Fibroblast of lung (primary cell): ENCODE data around the gene B3GNT4. TPM values are rescaled to one million over a fixed set of nuclear protein-coding genes. Genes with fewer than 3 reads are reported as not detected.

Experiments
- DNase-seq, 2 donors: peaks; one replicate each; pipeline versions ENCODE4 v3.0.0 to v3.0.0-alpha.2; 2010; ENCODE audit warnings: low read depth in 2 of 2
- H2AFZ ChIP-seq: 2 replicates; pipeline ENCODE4 v1.5.1; 2012; ENCODE audit warnings: low read length, control low read depth, inconsistent platforms
- H3K27ac ChIP-seq: 2 replicates; pipeline ENCODE4 v1.5.1; 2011; ENCODE audit warnings: low read length, control low read depth; ENCODE audit not compliant: insufficient read depth
- H3K27me3 ChIP-seq: 2 replicates; pipeline ENCODE4 v1.5.1; 2011; ENCODE audit warnings: mild to moderate bottlenecking, low read length; ENCODE audit not compliant: control insufficient read depth, insufficient read depth
- H3K36me3 ChIP-seq: 2 replicates; pipeline ENCODE4 v1.5.1; 2011; ENCODE audit warnings: low read length; ENCODE audit not compliant: control insufficient read depth, insufficient read depth
- H3K4me1 ChIP-seq: 2 replicates; pipeline ENCODE4 v1.5.1; 2011; ENCODE audit warnings: low read length; ENCODE audit not compliant: control insufficient read depth, insufficient read depth; ENCODE audit errors: extremely low read depth
- H3K4me2 ChIP-seq: 2 replicates; pipeline ENCODE4 v1.5.1; 2011; ENCODE audit warnings: low read length, control low read depth; ENCODE audit not compliant: insufficient read depth; ENCODE audit errors: extremely low read depth
- H3K4me3 ChIP-seq, 4 experiments: fragments of 200-600 bp in 1 of 4; sonication (generic) in 1 of 4; replicated peaks in 1 of 4; 2 replicates each; pipeline ENCODE4 v1.5.1; 2011 to 2016; ENCODE audit warnings: low read length in 4 of 4, low read depth in 3 of 4, mild to moderate bottlenecking in 3 of 4, control low read depth in 2 of 4, inconsistent platforms in 1 of 4, mixed read lengths in 1 of 4; ENCODE audit not compliant: insufficient read depth in 1 of 4; ENCODE audit errors: control extremely low read depth in 1 of 4
- H3K79me2 ChIP-seq: 2 replicates; pipeline ENCODE4 v1.5.1; 2012; ENCODE audit warnings: mild to moderate bottlenecking, low read length, inconsistent platforms; ENCODE audit not compliant: control insufficient read depth, insufficient read depth
- H3K9ac ChIP-seq: 2 replicates; pipeline ENCODE4 v1.5.1; 2011; ENCODE audit warnings: mild to moderate bottlenecking, low read length, control low read depth; ENCODE audit not compliant: insufficient read depth
- H3K9me3 ChIP-seq: 2 replicates; pipeline ENCODE4 v1.5.1; 2012; ENCODE audit warnings: low read depth, low read length; ENCODE audit not compliant: control insufficient read depth, insufficient read depth
- H4K20me1 ChIP-seq: 2 replicates; pipeline ENCODE4 v1.5.1; 2011; ENCODE audit warnings: low read length; ENCODE audit not compliant: control insufficient read depth, insufficient read depth; ENCODE audit errors: extremely low read depth
- CTCF ChIP-seq, 2 donors: IDR thresholded peaks in 1 of 2; conservative IDR thresholded peaks in 1 of 2; 1 replicate in 1 of 2; 2 replicates in 1 of 2; pipeline ENCODE4 v1.5.1; 2011 to 2012; ENCODE audit warnings: low read length in 2 of 2, control low read depth in 1 of 2, inconsistent platforms in 1 of 2, low read depth in 1 of 2, mild to moderate bottlenecking in 1 of 2
- EZH2 ChIP-seq: IDR thresholded peaks from 2 replicates; pipeline ENCODE4 v1.5.1; 2012; ENCODE audit warnings: low read length, control low read depth, mild to moderate bottlenecking; ENCODE audit errors: missing control alignments
- polyA plus RNA-seq, 2 donors: library from polyadenylated mRNA; depleted of rRNA in 1 of 2; stranded (reverse) in 1 of 2; unstranded in 1 of 2; fragments of >200 nt; gene quantifications; 2 replicates each; pipeline ENCODE4 v1.2.1, GENCODE V29; 2011 to 2012; ENCODE audit warnings: missing spikeins in 1 of 2
- total RNA-seq: library from RNA; depleted of rRNA; stranded (reverse); fragments of >200 nt; gene quantifications from 2 replicates; pipeline ENCODE4 v1.2.1, GENCODE V29; 2014

Gene B3GNT4
- total and polyA plus RNA-seq, 2 donors (not counting 1 experiment from before 2014, with no cell fraction given), result 0.12 to 0.33 TPM

- no peaks in the 10 kb centered on the region for H3K36me3 ChIP-seq
- H3K4me2 ChIP-seq, result no peak overlapping the region
- no peak overlapping the region for H3K9ac ChIP-seq
- TF ChIP-seq EZH2 (no peak), CTCF (conservative IDR thresholded peaks at IDR 0.05 in 1 of 2, IDR thresholded peaks at IDR 0.05 in 1 of 2; ENCODE audit: low read depth in 1 of 2, low read length in 2 of 2) (no peak)
- no peaks in the 10 kb centered on the region for H3K9me3 ChIP-seq
- no peak overlapping the region for H2AFZ ChIP-seq
- H3K79me2 ChIP-seq, result no peaks in the 10 kb centered on the region
- H3K4me1 ChIP-seq, result peaks cover 2% of the 10 kb centered on the region
- no peak for DNase-seq
- peak overlapping the region in 1 of 4 experiments; percentile 25 for H3K4me3 ChIP-seq
- no peaks in the 10 kb centered on the region for H3K27me3 ChIP-seq
- no peak overlapping the region for H3K27ac ChIP-seq
- H4K20me1 ChIP-seq, result no peaks in the 10 kb centered on the region
Measured at GRCh38 chr12:122183588-122183940, 19.9 kb upstream of the B3GNT4 start.

GRCh38 chr12:122184517-122184916 is 19.0 kb upstream of the B3GNT4 start:
- no peak for TF ChIP-seq EZH2
- TF ChIP-seq CTCF (conservative IDR thresholded peaks at IDR 0.05 in 1 of 2, IDR thresholded peaks at IDR 0.05 in 1 of 2; ENCODE audit: low read depth in 1 of 2, low read length in 2 of 2), result no peak
- no peak overlapping the region for H2AFZ ChIP-seq
- no peak for DNase-seq

GRCh38 chr12:122185079-122185478 is 18.4 kb upstream of the B3GNT4 start:
- no peak overlapping the region for H3K9ac ChIP-seq
- H3K36me3 ChIP-seq, result no peaks in the 10 kb centered on the region
- H2AFZ ChIP-seq, result no peak overlapping the region
- DNase-seq, result no peak
- H3K27ac ChIP-seq, result no peak overlapping the region
- TF ChIP-seq CTCF (conservative IDR thresholded peaks at IDR 0.05 in 1 of 2, IDR thresholded peaks at IDR 0.05 in 1 of 2; ENCODE audit: low read depth in 1 of 2, low read length in 2 of 2) (no peak), EZH2 (no peak)
- no peaks in the 10 kb centered on the region for H3K79me2 ChIP-seq
- no peaks in the 10 kb centered on the region for H3K27me3 ChIP-seq
- peaks cover 2% of the 10 kb centered on the region for H3K4me1 ChIP-seq
- no peaks in the 10 kb centered on the region for H4K20me1 ChIP-seq
- no peak overlapping the region for H3K4me2 ChIP-seq
- no peak overlapping the region for H3K4me3 ChIP-seq
- H3K9me3 ChIP-seq, result no peaks in the 10 kb centered on the region

More at GRCh38 chr12:122184517-122184916, 19.0 kb upstream of the B3GNT4 start:
- Histone ChIP-seq H3K79me2 (no peaks in the 10 kb centered on the region), H3K27ac (no peak overlapping the region), H3K9ac (no peak overlapping the region), H4K20me1 (no peaks in the 10 kb centered on the region), H3K4me3 (no peak overlapping the region), H3K9me3 (no peaks in the 10 kb centered on the region), H3K36me3 (no peaks in the 10 kb centered on the region), H3K4me2 (no peak overlapping the region), H3K27me3 (no peaks in the 10 kb centered on the region), H3K4me1 (peaks cover 2% of the 10 kb centered on the region)
